ENCODE measurements around the gene PTCD2. TPM values are rescaled to one million over a fixed set of nuclear protein-coding genes. Genes with fewer than 3 reads are reported as not detected.

Gene PTCD2
- total and polyA plus RNA-seq, 2 of the 8 experiments (the other 6 are each of a cell fraction or from before 2014, with no cell fraction given): 7.3 to 15.4 TPM

DNA sequence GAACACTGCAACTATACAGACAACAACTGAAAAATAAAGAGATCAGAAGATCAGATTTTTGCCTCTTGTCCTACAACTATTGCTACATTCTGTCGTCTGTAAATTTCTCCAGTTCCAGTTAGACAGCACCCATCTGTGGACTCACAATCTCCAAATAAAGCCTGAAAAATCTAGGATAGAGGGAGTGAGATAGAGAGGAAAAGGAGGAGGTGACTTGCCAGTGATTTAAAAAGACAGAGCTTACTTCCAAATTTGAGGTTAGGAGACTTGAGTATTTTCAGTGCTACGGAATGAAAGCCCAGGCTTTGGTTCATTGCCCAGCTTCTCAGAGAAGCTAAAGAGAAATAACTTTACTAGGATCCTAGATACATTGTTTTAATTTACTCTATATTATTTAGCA, 63.6 kb downstream of the PTCD2 start:
- Histone ChIP-seq H3K27ac (ENCODE audit: low read depth, low read length) (no peak overlapping the region), H3K56ac (replicated peaks; ENCODE audit: insufficient read length, low read depth, low read length) (no peak overlapping the region), H3K4ac (replicated peaks; ENCODE audit: insufficient read length, low read depth, low read length) (no peak overlapping the region), H3K14ac (ENCODE audit: insufficient read length) (no peak overlapping the region), H4K8ac (ENCODE audit: extremely low read depth, insufficient read depth, low read length) (no peak overlapping the region), H3K4me2 (ENCODE audit: insufficient read depth in 1 of 2, low read depth in 2 of 2, low read length in 2 of 2) (no peak overlapping the region), H3K36me3 (ENCODE audit: control insufficient read depth in 2 of 4, insufficient read depth in 4 of 4, low read length in 3 of 4) (no peaks in the 10 kb centered on the region), H2BK120ac (replicated peaks; ENCODE audit: low read depth, low read length) (no peak overlapping the region), H3K23ac (ENCODE audit: insufficient read length) (no peak overlapping the region), H2BK15ac (ENCODE audit: low read length) (no peak overlapping the region), H2AK5ac (ENCODE audit: low read depth, low read length) (no peak overlapping the region), H3K18ac (ENCODE audit: extremely low read depth, low read length) (no peak overlapping the region), H3K79me1 (ENCODE audit: low read depth, low read length) (no peaks in the 10 kb centered on the region), H2BK12ac (ENCODE audit: low read depth, low read length) (no peak overlapping the region), H3K9me3 (ENCODE audit: insufficient read depth in 2 of 2, low read depth in 1 of 2, low read length in 1 of 2) (no peaks in the 10 kb centered on the region), H2BK20ac (ENCODE audit: low read length) (no peak overlapping the region), H3K4me3 (ENCODE audit: extremely low read depth in 1 of 4, insufficient read depth in 2 of 4, low read depth in 3 of 4, low read length in 4 of 4) (no peak overlapping the region), H3K23me2 (ENCODE audit: low read depth, low read length) (no peaks in the 10 kb centered on the region; the same call in 1 of the 2 replicates), H3K27me3 (replicated peaks in 1 of 4; ENCODE audit: control insufficient read depth in 3 of 4, extremely low read depth in 1 of 4, insufficient read depth in 3 of 4, low read length in 3 of 4) (no peaks in the 10 kb centered on the region), H3K9ac (replicated peaks in 1 of 4; ENCODE audit: extremely low read depth in 1 of 4, low read depth in 3 of 4, low read length in 3 of 4) (no peak overlapping the region), H2BK5ac (ENCODE audit: low read depth, low read length) (no peak overlapping the region), H3K79me2 (ENCODE audit: control insufficient read depth in 1 of 2, insufficient read depth in 2 of 2, low read length in 2 of 2) (no peaks in the 10 kb centered on the region), H4K91ac (replicated peaks; ENCODE audit: insufficient read length, low read length) (no peak overlapping the region), H4K20me1 (replicated peaks in 1 of 2; ENCODE audit: control insufficient read depth in 1 of 2, insufficient read depth in 2 of 2, low read length in 2 of 2) (no peaks in the 10 kb centered on the region), H3K4me1 (replicated peaks in 1 of 4; ENCODE audit: control insufficient read depth in 3 of 4, insufficient read depth in 4 of 4, low read length in 3 of 4) (no peaks in the 10 kb centered on the region), H4K5ac (ENCODE audit: insufficient read length, low read depth, low read length) (no peak overlapping the region), H2AFZ (ENCODE audit: low read length) (no peak overlapping the region)
- no peak for DNase-seq (ENCODE audit: low read depth in 1 of 2, low spot score in 2 of 2)
- 97% methylated on average over 2 of the region's 2 CpGs; no CpG with 5 or more reads in 1 of the 2 experiments for WGBS, 2 experiments (ENCODE audit: extremely low coverage in 1 of 2, insufficient coverage in 1 of 2, insufficient read length in 1 of 2, insufficient replicate concordance in 2 of 2, low coverage in 1 of 2, low lambda C conversion rate in 2 of 2, missing lambda C conversion rate in 1 of 2)
- ChIA-PET POLR2A (ENCODE audit: partially characterized antibody) (no interaction called here), CTCF (ENCODE audit: partially characterized antibody) (no interaction called here)
- no peak for FAIRE-seq
- TF ChIP-seq ASH2L (IDR thresholded peaks at IDR 0.05; ENCODE audit: low read length) (no peak), BACH1 (IDR thresholded peaks at IDR 0.05; ENCODE audit: low read length) (no peak), SP2 (IDR thresholded peaks at IDR 0.05; ENCODE audit: low read length) (no peak)
- TF ChIP-seq, protein P1, sequence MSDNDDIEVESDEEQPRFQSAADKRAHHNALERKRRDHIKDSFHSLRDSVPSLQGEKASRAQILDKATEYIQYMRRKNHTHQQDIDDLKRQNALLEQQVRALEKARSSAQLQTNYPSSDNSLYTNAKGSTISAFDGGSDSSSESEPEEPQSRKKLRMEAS (IDR thresholded peaks at IDR 0.05): no peak

All from H1 (cell line).